ENCODE measurements around the gene NIPSNAP2.
"Not testable (repeated sequence)": the region's sequence is repeated elsewhere in the genome, so short reads cannot be mapped to it uniquely, and the experiment has no call there.

NIPSNAP2 gene

GRCh38 chr7:56047446-56048116 lies 83.2 kb downstream of the NIPSNAP2 start:
- not testable (repeated sequence) for DNase-seq (ENCODE audit: low spot score)

- DNase-seq (ENCODE audit: low spot score) = no peak
Observed at GRCh38 chr7:56048245-56048644, 83.9 kb downstream of the NIPSNAP2 start.

- DNase-seq (ENCODE audit: low spot score) = not testable (repeated sequence)
Observed at GRCh38 chr7:56048763-56049162, 84.4 kb downstream of the NIPSNAP2 start.
